Epithelial cell of proximal tubule (primary cell): ENCODE data around the gene AGPS. TPM values are rescaled to one million over a fixed set of nuclear protein-coding genes. Genes with fewer than 3 reads are reported as not detected.

Source experiments
- DNase-seq: peaks from one replicate; pipeline ENCODE4 v3.0.0-alpha.2; 2011; ENCODE audit warnings: low read depth
- H3K4me3 ChIP-seq: 2 replicates; pipeline ENCODE4 v1.5.1; 2011; ENCODE audit warnings: low read depth, mild to moderate bottlenecking, low read length
- total RNA-seq: library from RNA; depleted of rRNA; stranded (reverse); fragments of >200 nt; gene quantifications from 2 replicates; pipeline ENCODE4 v1.2.3, GENCODE V29; 2015
- TF ChIP-seq, protein P1 (sequence below): conservative IDR thresholded peaks from 2 replicates; pipeline ENCODE4 v1.5.1; 2012; ENCODE audit warnings: low read depth, mild to moderate bottlenecking, low read length

The AGPS gene
- total RNA-seq, 1 donor from 2014 or later, result 36.8 TPM

DNA sequence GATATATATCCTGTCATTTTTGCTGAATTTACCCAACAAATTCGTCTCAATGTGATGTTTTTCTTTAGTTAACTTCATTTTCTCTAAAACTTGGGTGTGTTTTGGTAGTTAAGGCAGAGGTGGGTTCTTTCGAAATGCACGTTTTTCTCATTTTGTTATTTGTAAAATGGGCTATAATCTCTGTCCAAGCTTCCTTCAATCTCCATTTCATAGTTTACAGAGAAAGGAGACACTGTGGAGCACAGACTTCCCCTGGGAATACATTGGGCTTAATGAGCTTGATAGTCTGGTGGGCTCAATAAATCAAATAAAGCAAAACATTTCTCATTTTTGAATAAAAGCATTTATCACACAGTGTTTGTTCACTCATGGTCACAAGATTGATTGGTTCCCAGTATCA lies 145.1 kb downstream of the AGPS start:
- TF ChIP-seq, protein P1, sequence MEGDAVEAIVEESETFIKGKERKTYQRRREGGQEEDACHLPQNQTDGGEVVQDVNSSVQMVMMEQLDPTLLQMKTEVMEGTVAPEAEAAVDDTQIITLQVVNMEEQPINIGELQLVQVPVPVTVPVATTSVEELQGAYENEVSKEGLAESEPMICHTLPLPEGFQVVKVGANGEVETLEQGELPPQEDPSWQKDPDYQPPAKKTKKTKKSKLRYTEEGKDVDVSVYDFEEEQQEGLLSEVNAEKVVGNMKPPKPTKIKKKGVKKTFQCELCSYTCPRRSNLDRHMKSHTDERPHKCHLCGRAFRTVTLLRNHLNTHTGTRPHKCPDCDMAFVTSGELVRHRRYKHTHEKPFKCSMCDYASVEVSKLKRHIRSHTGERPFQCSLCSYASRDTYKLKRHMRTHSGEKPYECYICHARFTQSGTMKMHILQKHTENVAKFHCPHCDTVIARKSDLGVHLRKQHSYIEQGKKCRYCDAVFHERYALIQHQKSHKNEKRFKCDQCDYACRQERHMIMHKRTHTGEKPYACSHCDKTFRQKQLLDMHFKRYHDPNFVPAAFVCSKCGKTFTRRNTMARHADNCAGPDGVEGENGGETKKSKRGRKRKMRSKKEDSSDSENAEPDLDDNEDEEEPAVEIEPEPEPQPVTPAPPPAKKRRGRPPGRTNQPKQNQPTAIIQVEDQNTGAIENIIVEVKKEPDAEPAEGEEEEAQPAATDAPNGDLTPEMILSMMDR, result no peak
- H3K4me3 ChIP-seq, result no peak overlapping the region
- no peak for DNase-seq

DNA sequence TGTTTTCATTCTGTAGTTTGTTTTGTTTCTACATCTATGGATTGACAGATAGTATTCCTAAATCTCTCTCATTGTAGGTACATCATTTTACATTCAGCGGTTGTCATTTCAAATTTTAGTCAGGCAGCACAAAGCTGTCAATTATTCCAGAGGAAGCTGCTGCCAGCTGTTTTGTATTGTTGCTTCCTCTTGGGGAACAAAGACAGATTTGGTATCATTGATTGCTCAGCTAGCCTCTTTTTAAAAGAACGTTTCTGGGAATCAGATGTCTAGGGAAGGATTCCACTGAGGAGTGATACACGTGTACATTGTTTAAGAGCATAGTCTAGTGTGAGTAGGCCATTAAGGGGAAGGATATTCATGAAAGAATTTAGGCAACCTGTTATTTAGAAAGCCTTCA lies 145.8 kb downstream of the AGPS start:
- no peak overlapping the region for H3K4me3 ChIP-seq
- no peak for DNase-seq
- TF ChIP-seq, protein P1, result no peak

DNA sequence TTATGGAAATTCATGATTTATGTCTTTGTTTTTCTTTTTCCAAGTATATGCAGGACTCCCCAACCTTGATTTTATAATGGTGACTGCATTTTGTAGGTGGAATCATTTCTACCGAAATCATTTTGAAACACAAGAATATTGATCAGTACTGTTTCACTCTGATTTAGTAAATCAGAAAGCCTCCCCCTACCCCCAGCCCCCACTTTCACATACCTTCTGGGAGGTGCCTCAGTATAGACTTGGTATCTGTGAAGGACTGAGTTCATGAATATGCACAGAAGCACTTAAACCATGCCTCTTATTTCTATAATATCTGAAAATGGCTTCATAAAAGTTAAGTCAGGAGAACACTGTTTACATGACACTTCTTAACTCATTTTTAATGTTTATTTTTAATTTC lies 147.7 kb downstream of the AGPS start:
- TF ChIP-seq, protein P1, result no peak
- DNase-seq, result no peak

DNA sequence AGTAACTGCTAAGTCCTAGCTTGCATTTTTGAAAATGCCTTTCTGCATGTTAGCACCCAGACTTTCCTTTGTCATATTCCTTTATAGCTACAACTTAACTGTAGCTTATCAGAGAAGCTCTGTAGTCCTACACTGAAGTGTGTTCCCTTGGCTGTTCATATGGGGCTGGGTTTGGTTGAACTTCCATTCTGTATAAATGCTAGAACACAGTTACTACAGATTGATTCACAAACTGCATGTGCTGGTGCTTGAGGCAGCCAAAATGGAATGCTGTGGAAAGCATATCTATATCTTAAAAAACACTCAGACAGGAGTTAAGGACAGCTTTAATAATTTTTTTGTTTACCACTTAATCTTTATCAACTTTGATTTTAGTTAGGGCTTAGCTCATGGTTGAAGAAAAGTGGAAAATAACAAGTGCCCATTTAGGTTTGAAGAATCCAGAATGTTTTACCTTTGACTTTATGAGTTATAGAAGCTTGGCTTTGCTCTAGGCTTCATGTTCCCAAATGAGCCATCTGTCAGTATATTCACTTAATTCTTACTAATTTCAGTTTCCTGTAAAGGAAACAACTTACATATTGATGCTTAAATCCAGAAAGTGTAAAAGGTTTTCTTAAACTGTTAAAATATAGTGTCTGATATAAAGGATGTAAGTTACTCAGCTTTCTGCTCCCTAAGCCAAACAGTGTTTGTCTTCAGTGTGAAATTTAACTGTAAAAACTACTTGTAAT lies 148.9 kb downstream of the AGPS start:
- DNase-seq, result no peak
- TF ChIP-seq, protein P1, result no peak
- no peak overlapping the region for H3K4me3 ChIP-seq

More for the DNA sequence above, 147.7 kb downstream of the AGPS start:
- no peak overlapping the region for H3K4me3 ChIP-seq

DNA sequence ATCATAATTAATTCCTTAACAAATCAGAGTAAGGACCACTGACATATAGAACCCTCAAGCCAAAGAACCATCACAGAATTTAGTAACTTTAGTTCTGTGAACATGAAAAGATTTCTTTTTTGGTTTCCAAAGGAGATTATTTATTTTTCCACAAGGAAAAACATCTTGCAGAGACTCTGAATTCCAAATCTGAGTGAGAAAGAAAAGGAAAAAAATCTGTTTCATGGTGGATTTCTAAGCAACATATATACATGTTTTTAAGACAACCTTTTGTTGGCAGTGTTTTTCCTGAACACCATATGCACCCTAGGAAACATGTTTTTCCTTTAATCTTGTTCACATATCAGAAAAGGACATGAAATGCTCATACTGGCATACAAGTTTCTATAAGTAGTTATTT lies 149.8 kb downstream of the AGPS start:
- TF ChIP-seq, protein P1, result no peak
- H3K4me3 ChIP-seq, result no peak overlapping the region
- no peak for DNase-seq

DNA sequence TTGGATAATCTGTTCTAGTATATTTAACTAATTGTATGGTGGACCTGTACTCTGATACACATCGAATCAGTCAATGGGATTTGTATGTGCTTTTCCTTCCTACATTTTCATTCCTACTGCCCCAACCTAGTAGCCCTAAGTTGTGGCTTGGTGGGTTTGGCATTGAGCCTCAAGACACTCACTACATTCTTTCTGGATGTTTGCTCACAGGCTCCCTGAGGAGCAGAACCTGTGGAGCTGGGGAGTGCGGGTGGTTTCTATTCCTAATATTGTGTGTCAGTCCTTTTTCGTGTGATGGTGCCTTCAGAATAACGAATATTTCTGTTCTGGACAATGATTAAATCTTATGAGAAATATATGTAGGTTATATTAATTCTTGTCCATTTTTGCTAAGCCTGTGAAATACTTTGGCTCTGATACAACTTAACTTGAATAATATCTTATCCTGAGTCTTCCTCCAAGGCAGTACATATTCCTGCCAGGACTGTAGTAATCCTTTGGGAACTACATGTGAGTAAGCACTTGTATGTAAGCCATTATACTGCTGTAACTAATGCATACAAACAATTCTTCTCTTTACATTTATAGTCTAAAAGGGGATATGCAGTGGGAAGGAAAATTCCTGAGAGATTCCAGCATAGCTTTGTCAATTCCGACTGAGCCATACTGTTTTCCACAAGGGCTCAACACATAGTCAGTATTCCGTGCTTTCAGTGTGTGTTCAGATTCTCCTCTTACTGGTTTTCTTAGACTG lies 150.6 kb downstream of the AGPS start:
- no peak overlapping the region for H3K4me3 ChIP-seq
- TF ChIP-seq, protein P1, result no peak
- DNase-seq, result no peak
